H1 (cell line): ENCODE measurements around the gene PLB1. TPM values are rescaled to one million over a fixed set of nuclear protein-coding genes. Genes with fewer than 3 reads are reported as not detected.

ENCODE experiments used
- RAD21 ChIP-seq, 2 experiments: IDR thresholded peaks in 1 of 2; conservative IDR thresholded peaks in 1 of 2; 2 replicates each; pipeline ENCODE4 v1.6.1; 2011; ENCODE audit warnings: low read depth in 2 of 2, low read length in 2 of 2, improper control_type of control experiment in 1 of 2, inconsistent platforms in 1 of 2, mild to moderate bottlenecking in 1 of 2, moderate library complexity in 1 of 2
- SIRT6 ChIP-seq: IDR thresholded peaks from one replicate; pipeline ENCODE4 v1.7.1; 2012; ENCODE audit warnings: low read length, inconsistent platforms
- polyA plus RNA-seq, 7 experiments: library from polyadenylated mRNA; depleted of rRNA in 3 of 7; stranded (reverse) in 5 of 7; unstranded in 2 of 7; fragments of >200 nt in 5 of 7; fragments of 200-250 nt in 2 of 7; gene quantifications; 1 replicate in 5 of 7; 2 replicates in 1 of 7; 4 replicates in 1 of 7; pipeline versions ENCODE4 v1.2.1 to v1.2.3, GENCODE V29; 2011 to 2013; ENCODE audit warnings: missing spikeins in 2 of 7, mixed read lengths in 2 of 7
- total RNA-seq: library from RNA; stranded (reverse); fragmentation: NEBNext Ultra II Directional; extraction: Animal tissue kit (Norgen Biotek cat#: 25700); gene quantifications from 2 replicates; pipeline ENCODE4 v1.2.1, GENCODE V29; 2021
- TF ChIP-seq, protein P1 (sequence below): IDR thresholded peaks from 2 replicates; pipeline ENCODE4 v1.6.1; 2012; ENCODE audit warnings: inconsistent platforms

The PLB1 gene
- total and polyA plus RNA-seq, 2 of the 8 experiments (the other 6 are each of a cell fraction or from before 2014, with no cell fraction given): 0.20 to 0.36 TPM

DNA sequence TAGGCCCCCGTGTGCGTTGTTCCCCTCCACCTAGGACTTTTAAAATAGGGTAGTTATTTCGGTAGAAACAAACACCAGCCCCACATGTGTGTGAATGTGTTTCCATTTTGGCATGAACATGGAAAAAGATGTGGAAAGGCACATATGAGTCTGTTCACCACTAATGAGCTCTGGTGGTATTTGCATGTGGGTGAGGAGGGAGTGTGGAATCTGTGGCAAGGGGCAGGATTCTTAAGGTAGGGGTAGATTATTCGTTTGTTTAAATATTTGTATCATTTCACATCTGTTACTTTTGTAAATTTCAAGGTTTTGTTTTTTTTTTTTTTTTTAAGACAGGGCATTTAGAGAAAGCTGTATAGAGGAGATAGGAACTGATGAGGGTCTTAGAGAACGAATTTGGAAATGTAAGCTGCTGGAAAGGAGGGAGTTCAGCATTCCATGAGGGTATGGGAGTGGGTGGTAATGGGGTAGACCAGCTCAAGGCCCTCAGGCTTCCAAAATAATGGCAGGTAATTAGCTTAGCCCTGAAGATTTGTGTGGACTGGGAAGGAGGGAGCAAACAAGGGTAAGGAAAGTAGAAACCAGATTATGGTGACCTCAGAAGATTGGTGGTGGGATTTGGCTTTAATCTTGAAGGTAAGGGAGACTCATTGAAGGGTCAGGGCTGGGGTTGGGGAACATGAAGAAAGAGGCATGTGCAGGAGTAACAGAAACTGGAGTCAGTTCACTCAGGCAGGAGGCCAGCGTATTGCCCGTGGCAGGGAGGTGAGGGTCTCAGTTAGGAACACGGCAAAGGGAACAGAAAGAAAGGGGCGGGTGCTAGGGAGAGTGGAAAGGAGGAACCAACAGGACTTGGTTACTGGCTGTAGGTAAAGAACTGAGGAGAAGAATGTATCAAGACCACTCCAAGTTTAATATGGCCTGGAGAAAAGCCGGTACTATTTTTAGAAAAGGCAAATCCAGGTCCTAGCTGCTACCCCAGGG, 123.6 kb downstream of the PLB1 start (continued):
- TF ChIP-seq, protein P1, sequence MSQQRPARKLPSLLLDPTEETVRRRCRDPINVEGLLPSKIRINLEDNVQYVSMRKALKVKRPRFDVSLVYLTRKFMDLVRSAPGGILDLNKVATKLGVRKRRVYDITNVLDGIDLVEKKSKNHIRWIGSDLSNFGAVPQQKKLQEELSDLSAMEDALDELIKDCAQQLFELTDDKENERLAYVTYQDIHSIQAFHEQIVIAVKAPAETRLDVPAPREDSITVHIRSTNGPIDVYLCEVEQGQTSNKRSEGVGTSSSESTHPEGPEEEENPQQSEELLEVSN: no peak
- no peak for TF ChIP-seq SIRT6
- no peak for TF ChIP-seq RAD21 (IDR thresholded peaks at IDR 0.05 in 1 of 2, conservative IDR thresholded peaks at IDR 0.05 in 1 of 2; ENCODE audit: low read depth in 2 of 2, low read length in 2 of 2)
